ENCODE measurements around the gene TBC1D22A. TPM values are rescaled to one million over a fixed set of nuclear protein-coding genes. Genes with fewer than 3 reads are reported as not detected.

TBC1D22A gene
- total RNA-seq, 2 experiments from 2014 or later = 36.0 to 38.0 TPM

- ChIA-PET POLR2A (no interaction called here), CTCF (no interaction called here)
- Mint-ChIP-seq H3K4me3 (no peak overlapping the region), H3K27ac (no peak overlapping the region), H3K4me1 (no peaks in the 10 kb centered on the region), H3K9me3 (ENCODE audit: low read depth) (no peaks in the 10 kb centered on the region), H3K27me3 (no peaks in the 10 kb centered on the region), H3K36me3 (ENCODE audit: low read depth) (peaks cover 4% of the 10 kb centered on the region)
- ATAC-seq (no peak), DNase-seq (no peak)
- intact Hi-C loops (cut with DNase I, micrococcal nuclease) = no loop called here
Observed at GRCh38 chr22:47148510-47148909, 386.1 kb downstream of the TBC1D22A start.

DNA sequence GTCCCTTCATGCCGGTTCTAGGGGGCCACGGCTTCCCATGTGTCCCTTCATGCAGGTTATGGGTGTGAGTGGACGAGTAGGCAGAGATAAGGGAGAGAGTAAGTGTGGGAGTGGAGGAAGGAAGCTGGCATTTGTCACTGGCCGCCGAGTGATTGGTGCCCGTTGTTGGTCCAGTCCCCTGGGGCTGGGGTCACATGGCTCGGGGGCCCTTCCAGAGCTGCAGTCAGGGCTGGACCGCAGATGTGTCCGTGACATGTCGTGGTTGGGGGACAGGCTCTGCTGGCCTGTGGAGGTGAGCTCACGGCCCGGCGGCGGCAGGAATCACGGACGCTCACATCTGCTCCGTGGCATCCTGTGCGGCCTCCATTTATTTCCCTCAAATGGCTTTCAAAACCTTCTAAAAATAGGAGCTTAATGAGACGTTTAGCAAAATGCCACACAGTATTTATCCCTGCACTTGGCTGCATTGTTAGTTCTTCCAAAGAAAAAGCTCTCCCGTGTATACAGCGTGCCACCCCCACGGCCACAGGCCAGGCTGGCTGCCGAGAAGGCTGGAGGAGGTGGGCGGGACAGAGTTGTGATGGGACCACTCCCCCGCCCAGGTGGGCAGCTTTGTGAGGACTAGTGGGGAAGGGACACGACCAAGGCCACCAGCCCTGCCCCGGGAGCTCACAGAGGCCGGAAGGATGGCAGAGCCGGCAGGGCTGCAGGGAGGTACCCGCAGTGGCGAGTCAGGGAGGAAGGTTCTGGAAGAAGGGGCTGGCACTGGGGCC, 386.7 kb downstream of the TBC1D22A start:
- ChIA-PET CTCF (no interaction called here), POLR2A (no interaction called here)
- ATAC-seq = no peak
- Mint-ChIP-seq H3K36me3 (ENCODE audit: low read depth) (peaks cover 4% of the 10 kb centered on the region), H3K4me3 (no peak overlapping the region), H3K9me3 (ENCODE audit: low read depth) (no peaks in the 10 kb centered on the region), H3K27me3 (no peaks in the 10 kb centered on the region), H3K4me1 (no peaks in the 10 kb centered on the region), H3K27ac (no peak overlapping the region)
- DNase-seq = no peak
- intact Hi-C loops (cut with DNase I, micrococcal nuclease) = no loop called here

DNA sequence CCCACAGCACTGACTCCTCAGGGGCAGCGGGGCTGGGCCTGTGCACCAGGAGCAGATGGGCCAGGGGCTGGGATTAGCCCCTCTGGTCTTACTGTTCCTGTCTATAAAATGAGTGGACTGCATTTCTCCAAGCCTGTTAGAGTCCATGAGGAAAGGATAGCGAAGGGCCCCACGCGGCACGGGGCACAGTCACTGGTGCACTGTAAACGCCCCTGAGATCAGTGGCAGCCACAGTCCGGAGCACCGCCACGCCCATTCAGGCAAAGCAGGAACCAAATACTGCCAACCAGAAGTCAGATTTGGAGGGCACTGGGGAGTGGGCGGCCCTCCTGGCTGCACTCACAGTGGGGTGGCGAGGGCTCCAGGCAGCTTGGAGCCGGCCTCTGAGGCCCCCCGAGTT, 387.5 kb downstream of the TBC1D22A start:
- no peak for ATAC-seq
- ChIA-PET POLR2A (no interaction called here), CTCF (no interaction called here)
- no peak for DNase-seq
- intact Hi-C loops (cut with DNase I, micrococcal nuclease) = no loop called here
- Mint-ChIP-seq H3K27me3 (no peaks in the 10 kb centered on the region), H3K4me3 (no peak overlapping the region), H3K9me3 (ENCODE audit: low read depth) (no peaks in the 10 kb centered on the region), H3K4me1 (no peaks in the 10 kb centered on the region), H3K36me3 (ENCODE audit: low read depth) (peaks cover 4% of the 10 kb centered on the region), H3K27ac (no peak overlapping the region)

- Mint-ChIP-seq H3K36me3 (ENCODE audit: low read depth) (peaks cover 4% of the 10 kb centered on the region), H3K4me1 (no peaks in the 10 kb centered on the region), H3K4me3 (no peak overlapping the region), H3K27me3 (no peaks in the 10 kb centered on the region), H3K27ac (no peak overlapping the region), H3K9me3 (ENCODE audit: low read depth) (no peaks in the 10 kb centered on the region)
- DNase-seq = no peak
- intact Hi-C loops (cut with DNase I, micrococcal nuclease) = no loop called here
- CTCF ChIA-PET = no interaction called here
- POLR2A ChIA-PET = no interaction called here
- ATAC-seq = no peak
Observed at GRCh38 chr22:47150426-47150825, 388.0 kb downstream of the TBC1D22A start.

- no peaks in the 10 kb centered on the region for H3K27me3 Mint-ChIP-seq
- intact Hi-C loops (cut with DNase I, micrococcal nuclease) = no loop called here
- DNase-seq (no peak), ATAC-seq (no peak)
- POLR2A ChIA-PET = no interaction called here
- H3K36me3 Mint-ChIP-seq (ENCODE audit: low read depth) = peaks cover 7% of the 10 kb centered on the region
- no peaks in the 10 kb centered on the region for H3K4me1 Mint-ChIP-seq
- no peak overlapping the region for H3K4me3 Mint-ChIP-seq
- CTCF ChIA-PET = interaction anchor here (0.6 kb wide), 1 partner anchor 41 kb away, joined by 3 read pairs; no protein-coding TSS in a partner anchor
- H3K9me3 Mint-ChIP-seq (ENCODE audit: low read depth) = no peaks in the 10 kb centered on the region
- no peak overlapping the region for H3K27ac Mint-ChIP-seq
Observed at GRCh38 chr22:47151064-47151463, 388.6 kb downstream of the TBC1D22A start.

DNA sequence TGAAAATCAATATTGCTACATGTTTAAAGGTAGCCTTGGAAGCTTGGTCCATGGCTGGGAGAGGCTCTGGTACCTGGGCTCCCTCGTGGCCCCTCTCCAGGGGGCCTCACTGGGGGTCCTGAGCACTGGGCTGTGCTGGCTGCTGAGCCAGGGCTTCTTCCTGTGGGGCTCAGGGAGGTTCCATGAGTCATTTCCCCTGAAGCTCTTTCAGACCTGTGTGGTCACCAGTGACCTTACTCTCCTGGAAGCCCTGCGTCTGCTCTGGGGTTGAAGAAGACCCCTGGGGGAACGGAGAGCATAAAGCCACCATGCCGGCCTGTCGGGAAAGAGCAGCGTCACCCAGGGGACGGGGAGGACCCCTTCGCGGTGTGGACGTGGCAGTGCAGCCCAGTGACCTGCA, 389.0 kb downstream of the TBC1D22A start:
- Mint-ChIP-seq H3K9me3 (ENCODE audit: low read depth) (no peaks in the 10 kb centered on the region), H3K4me3 (no peak overlapping the region), H3K27me3 (no peaks in the 10 kb centered on the region), H3K27ac (no peak overlapping the region), H3K4me1 (no peaks in the 10 kb centered on the region), H3K36me3 (ENCODE audit: low read depth) (peaks cover 7% of the 10 kb centered on the region)
- ChIA-PET POLR2A (no interaction called here), CTCF (interaction anchor here (0.6 kb wide), 1 partner anchor 41 kb away, joined by 3 read pairs; no protein-coding TSS in a partner anchor)
- no peak for DNase-seq
- intact Hi-C loops (cut with DNase I, micrococcal nuclease) = no loop called here
- ATAC-seq = no peak

- Mint-ChIP-seq H3K4me3 (no peak overlapping the region), H3K9me3 (ENCODE audit: low read depth) (no peaks in the 10 kb centered on the region), H3K27me3 (no peaks in the 10 kb centered on the region), H3K36me3 (ENCODE audit: low read depth) (peaks cover 7% of the 10 kb centered on the region), H3K4me1 (no peaks in the 10 kb centered on the region), H3K27ac (no peak overlapping the region)
- POLR2A ChIA-PET = no interaction called here
- CTCF ChIA-PET = interaction anchor here (0.6 kb wide), 1 partner anchor 15 kb away, joined by 3 read pairs; no protein-coding TSS in a partner anchor
- no peak for DNase-seq
- ATAC-seq = no peak
- intact Hi-C loops (cut with DNase I, micrococcal nuclease) = no loop called here
Observed at GRCh38 chr22:47152236-47152635, 389.8 kb downstream of the TBC1D22A start.

- ATAC-seq (no peak), DNase-seq (no peak)
- no peak overlapping the region for H3K4me3 Mint-ChIP-seq
- H3K36me3 Mint-ChIP-seq (ENCODE audit: low read depth) = peaks cover 8% of the 10 kb centered on the region
- ChIA-PET POLR2A (no interaction called here), CTCF (no interaction called here)
- no peaks in the 10 kb centered on the region for H3K9me3 Mint-ChIP-seq (ENCODE audit: low read depth)
- intact Hi-C loops (cut with DNase I, micrococcal nuclease) = no loop called here
- no peak overlapping the region for H3K27ac Mint-ChIP-seq
- no peaks in the 10 kb centered on the region for H3K4me1 Mint-ChIP-seq
- no peaks in the 10 kb centered on the region for H3K27me3 Mint-ChIP-seq
Observed at GRCh38 chr22:47152938-47153337, 390.5 kb downstream of the TBC1D22A start.

DNA sequence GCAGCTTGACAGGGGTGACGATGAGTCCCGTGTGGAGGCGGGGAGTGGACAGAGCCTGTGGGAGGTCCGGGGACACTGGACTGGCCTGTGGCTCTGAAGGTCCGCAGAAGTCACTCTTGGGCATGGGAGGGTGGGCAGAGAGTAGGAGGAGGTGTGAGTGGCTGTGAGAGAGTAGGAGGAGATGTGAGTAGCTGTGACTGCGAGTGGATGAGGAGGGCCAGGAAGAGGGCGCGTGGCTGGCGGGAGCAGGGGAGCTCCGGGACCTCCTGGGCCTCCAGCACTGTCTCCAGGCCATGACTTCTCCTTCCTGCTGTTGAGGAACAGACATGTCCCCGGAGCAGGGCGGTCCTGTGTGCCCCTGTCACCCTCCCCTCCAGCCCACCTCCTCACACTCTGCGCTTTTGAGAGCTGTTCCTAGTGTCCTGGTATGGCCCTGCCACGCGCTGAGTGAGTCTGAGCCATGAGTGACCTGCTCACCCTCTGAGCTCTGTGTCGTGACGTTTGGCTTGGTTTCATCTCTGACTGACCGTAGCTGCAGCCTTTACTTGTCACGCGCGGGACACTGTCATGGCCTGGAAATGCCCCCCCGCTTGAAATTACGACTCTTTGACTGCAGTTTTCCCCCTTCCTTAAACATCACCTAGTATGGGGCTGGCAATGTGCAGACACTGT, 391.5 kb downstream of the TBC1D22A start:
- Mint-ChIP-seq H3K36me3 (ENCODE audit: low read depth) (peaks cover 7% of the 10 kb centered on the region), H3K27ac (no peak overlapping the region), H3K4me1 (no peaks in the 10 kb centered on the region), H3K9me3 (ENCODE audit: low read depth) (no peaks in the 10 kb centered on the region), H3K4me3 (no peak overlapping the region), H3K27me3 (no peaks in the 10 kb centered on the region)
- ATAC-seq (no peak), DNase-seq (no peak)
- ChIA-PET CTCF (no interaction called here), POLR2A (no interaction called here)
- intact Hi-C loops (cut with DNase I, micrococcal nuclease) = no loop called here

- no peaks in the 10 kb centered on the region for H3K4me1 Mint-ChIP-seq
- intact Hi-C loops (cut with DNase I, micrococcal nuclease) = no loop called here
- ATAC-seq (no peak), DNase-seq (no peak)
- H3K4me3 Mint-ChIP-seq = no peak overlapping the region
- no peaks in the 10 kb centered on the region for H3K9me3 Mint-ChIP-seq (ENCODE audit: low read depth)
- CTCF ChIA-PET = no interaction called here
- H3K27ac Mint-ChIP-seq = no peak overlapping the region
- H3K36me3 Mint-ChIP-seq (ENCODE audit: low read depth) = peaks cover 7% of the 10 kb centered on the region
- H3K27me3 Mint-ChIP-seq = no peaks in the 10 kb centered on the region
- POLR2A ChIA-PET = no interaction called here
Observed at GRCh38 chr22:47154621-47155081, 392.2 kb downstream of the TBC1D22A start.

GRCh38 chr22:47155131-47155885, 392.9 kb downstream of the TBC1D22A start:
- Mint-ChIP-seq H3K36me3 (ENCODE audit: low read depth) (peaks cover 7% of the 10 kb centered on the region), H3K4me1 (no peaks in the 10 kb centered on the region), H3K27me3 (no peaks in the 10 kb centered on the region), H3K27ac (no peak overlapping the region), H3K9me3 (ENCODE audit: low read depth) (no peaks in the 10 kb centered on the region), H3K4me3 (no peak overlapping the region)
- ChIA-PET POLR2A (no interaction called here), CTCF (no interaction called here)
- ATAC-seq (no peak), DNase-seq (no peak)
- intact Hi-C loops (cut with DNase I, micrococcal nuclease) = no loop called here

GRCh38 chr22:47155912-47156311, 393.5 kb downstream of the TBC1D22A start:
- intact Hi-C loops (cut with DNase I, micrococcal nuclease) = no loop called here
- POLR2A ChIA-PET = no interaction called here
- CTCF ChIA-PET = no interaction called here
- H3K27ac Mint-ChIP-seq = no peak overlapping the region
- H3K27me3 Mint-ChIP-seq = no peaks in the 10 kb centered on the region
- no peaks in the 10 kb centered on the region for H3K9me3 Mint-ChIP-seq (ENCODE audit: low read depth)
- ATAC-seq (no peak), DNase-seq (no peak)
- no peak overlapping the region for H3K4me3 Mint-ChIP-seq
- H3K36me3 Mint-ChIP-seq (ENCODE audit: low read depth) = peaks cover 7% of the 10 kb centered on the region
- H3K4me1 Mint-ChIP-seq = no peaks in the 10 kb centered on the region

Measured in activated CD4-positive, alpha-beta T cell treated with anti-CD3 and anti-CD28 coated beads for 36 hours (primary cell).